GM19463 (cell line): Measurements from ENCODE around the gene EPHB2.

Experiments used
- ATAC-seq: cut with Tn5 transposase; IDR thresholded peaks from one replicate; pipeline ENCODE4 v1.9.1; 2021; ENCODE audit warnings: mild to moderate bottlenecking, moderate library complexity; ENCODE audit not compliant: unreplicated experiment

The EPHB2 gene

GRCh38 chr1:22777388-22778057 lies 66.9 kb downstream of the EPHB2 start:
- no peak for ATAC-seq

- no peak for ATAC-seq
Observed at GRCh38 chr1:22778408-22778807, 67.8 kb downstream of the EPHB2 start.

- no peak for ATAC-seq
Observed at GRCh38 chr1:22778862-22779520, 68.4 kb downstream of the EPHB2 start.

- ATAC-seq: no peak
Observed at GRCh38 chr1:22780696-22781095, 70.1 kb downstream of the EPHB2 start.

- ATAC-seq: no peak
Observed at GRCh38 chr1:22781483-22781882, 70.8 kb downstream of the EPHB2 start.

- ATAC-seq: no peak
Observed at GRCh38 chr1:22782406-22782805, 71.8 kb downstream of the EPHB2 start.

GRCh38 chr1:22784317-22784716 lies 73.7 kb downstream of the EPHB2 start:
- ATAC-seq: no peak

- no peak for ATAC-seq
Observed at GRCh38 chr1:22784737-22785136, 74.1 kb downstream of the EPHB2 start.

GRCh38 chr1:22786101-22786500 lies 75.5 kb downstream of the EPHB2 start:
- ATAC-seq: no peak

- ATAC-seq: no peak
Observed at GRCh38 chr1:22786719-22787489, 76.3 kb downstream of the EPHB2 start.

GRCh38 chr1:22787636-22788035 lies 77.0 kb downstream of the EPHB2 start:
- ATAC-seq: no peak

- no peak for ATAC-seq
Observed at GRCh38 chr1:22788254-22788661, 77.6 kb downstream of the EPHB2 start.

GRCh38 chr1:22789356-22789994 lies 78.8 kb downstream of the EPHB2 start:
- no peak for ATAC-seq

- no peak for ATAC-seq
Observed at GRCh38 chr1:22790232-22791008, 79.8 kb downstream of the EPHB2 start.

GRCh38 chr1:22791831-22792347 lies 81.2 kb downstream of the EPHB2 start:
- ATAC-seq: no peak

- no peak for ATAC-seq
Observed at GRCh38 chr1:22792396-22793160, 81.9 kb downstream of the EPHB2 start.

GRCh38 chr1:22793647-22794046 lies 83.0 kb downstream of the EPHB2 start:
- no peak for ATAC-seq

GRCh38 chr1:22794647-22795365 lies 84.2 kb downstream of the EPHB2 start:
- ATAC-seq: no peak

GRCh38 chr1:22795366-22795714 lies 84.7 kb downstream of the EPHB2 start:
- ATAC-seq: no peak
